SH-SY5Y (cell line): Measurements from ENCODE around the gene SERPINH1.

Experiments
- GATA2 ChIP-seq: IDR thresholded peaks from 2 replicates; pipeline ENCODE4 v1.6.1; 2011; ENCODE audit warnings: mild to moderate bottlenecking, low read depth, low read length
- GATA3 ChIP-seq: IDR thresholded peaks from 2 replicates; pipeline ENCODE4 v1.6.1; 2011; ENCODE audit warnings: low read depth, mild to moderate bottlenecking, low read length, moderate library complexity

GRCh38 chr11:75567971-75568370 is 5.9 kb downstream of the SERPINH1 start:
- TF ChIP-seq GATA2, result no peak
- no peak for TF ChIP-seq GATA3
